Renal cortex interstitium (tissue), 11 donors: ENCODE measurements around the gene PSMD6. TPM values are rescaled to one million over a fixed set of nuclear protein-coding genes. Genes with fewer than 3 reads are reported as not detected.

Experiments used
- DNase-seq, 11 donors: peaks; one replicate each; pipeline ENCODE4 v3.0.0-alpha.2; 2013; ENCODE audit warnings: low read depth in 9 of 11, low spot score in 4 of 11; ENCODE audit errors: extremely low read depth in 1 of 11
- polyA plus RNA-seq, 3 donors: library from polyadenylated mRNA; unstranded; fragments of 120-200 nt; gene quantifications; one replicate each; pipeline ENCODE4 v1.2.1, GENCODE V29; 2013; ENCODE audit not compliant: insufficient read length in 3 of 3

Gene PSMD6
- polyA plus RNA-seq, 3 donors: 107 to 139 (median 111) TPM

DNA sequence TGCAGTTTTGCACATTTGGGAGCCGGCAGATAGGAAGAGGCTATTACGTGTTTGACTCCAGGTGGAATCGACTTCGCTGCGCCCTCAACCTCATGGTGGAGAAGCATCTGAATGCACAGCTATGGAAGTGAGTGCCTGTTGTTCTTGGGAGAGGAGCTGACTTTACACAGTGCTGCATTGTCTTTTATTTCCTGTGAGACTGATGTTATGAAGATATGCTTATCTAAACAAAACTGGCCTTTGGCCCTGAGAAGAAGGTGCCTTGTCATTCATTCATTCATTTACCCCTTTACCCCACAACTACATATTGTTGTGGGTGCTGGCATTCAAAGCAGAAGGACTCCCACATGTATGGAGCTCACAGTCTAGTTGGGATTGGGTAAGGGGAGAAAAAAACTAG, 32.6 kb downstream of the PSMD6 start:
- no peak for DNase-seq

DNA sequence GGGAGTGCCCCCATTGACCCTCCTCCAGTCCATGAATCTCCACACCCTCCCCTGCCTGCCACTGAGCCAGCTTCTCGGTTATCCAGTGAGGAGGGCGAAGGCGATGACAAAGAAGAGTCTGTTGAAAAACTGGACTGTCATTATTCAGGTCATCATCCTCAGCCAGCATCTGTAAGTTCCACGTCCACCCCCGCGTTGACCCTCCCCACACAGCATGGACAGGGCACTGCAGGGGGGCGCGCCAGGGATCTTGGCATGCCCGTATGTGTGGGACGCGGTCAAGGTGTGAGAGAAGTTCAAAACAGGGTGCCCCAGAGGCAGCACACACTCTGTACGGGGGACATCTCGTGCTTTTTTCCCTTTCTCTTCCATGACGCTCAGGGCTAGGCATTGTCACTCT, 33.1 kb downstream of the PSMD6 start:
- DNase-seq: no peak

- no peak for DNase-seq
Measured at GRCh38 chr3:63988943-63989342, 34.4 kb downstream of the PSMD6 start.

- no peak for DNase-seq
Measured at GRCh38 chr3:63986831-63987230, 36.5 kb downstream of the PSMD6 start.

- peak in 3 of 11 donors; percentile 22 to 71 (median 53) for DNase-seq
Measured at GRCh38 chr3:63986146-63986545, 37.1 kb downstream of the PSMD6 start.

- no peak for DNase-seq
Measured at GRCh38 chr3:63984391-63984790, 38.9 kb downstream of the PSMD6 start.

DNA sequence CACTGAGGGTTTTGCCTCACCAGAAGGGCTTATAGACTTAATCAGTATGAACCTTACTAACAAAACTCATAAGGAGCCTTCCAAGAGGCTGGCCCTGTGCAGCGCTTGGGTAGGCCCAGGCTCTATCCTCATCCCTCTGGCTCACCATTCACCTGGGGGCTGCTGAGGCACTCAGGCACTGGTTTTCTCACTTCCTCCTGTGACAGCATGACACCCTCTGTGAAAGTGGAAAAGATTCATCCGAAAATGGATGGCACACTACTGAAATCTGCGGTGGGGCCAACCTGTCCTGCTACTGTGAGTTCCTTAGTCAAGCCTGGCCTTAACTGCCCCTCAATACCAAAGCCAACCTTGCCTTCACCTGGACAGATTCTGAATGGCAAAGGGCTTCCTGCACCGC, 41.3 kb downstream of the PSMD6 start:
- DNase-seq: no peak

DNA sequence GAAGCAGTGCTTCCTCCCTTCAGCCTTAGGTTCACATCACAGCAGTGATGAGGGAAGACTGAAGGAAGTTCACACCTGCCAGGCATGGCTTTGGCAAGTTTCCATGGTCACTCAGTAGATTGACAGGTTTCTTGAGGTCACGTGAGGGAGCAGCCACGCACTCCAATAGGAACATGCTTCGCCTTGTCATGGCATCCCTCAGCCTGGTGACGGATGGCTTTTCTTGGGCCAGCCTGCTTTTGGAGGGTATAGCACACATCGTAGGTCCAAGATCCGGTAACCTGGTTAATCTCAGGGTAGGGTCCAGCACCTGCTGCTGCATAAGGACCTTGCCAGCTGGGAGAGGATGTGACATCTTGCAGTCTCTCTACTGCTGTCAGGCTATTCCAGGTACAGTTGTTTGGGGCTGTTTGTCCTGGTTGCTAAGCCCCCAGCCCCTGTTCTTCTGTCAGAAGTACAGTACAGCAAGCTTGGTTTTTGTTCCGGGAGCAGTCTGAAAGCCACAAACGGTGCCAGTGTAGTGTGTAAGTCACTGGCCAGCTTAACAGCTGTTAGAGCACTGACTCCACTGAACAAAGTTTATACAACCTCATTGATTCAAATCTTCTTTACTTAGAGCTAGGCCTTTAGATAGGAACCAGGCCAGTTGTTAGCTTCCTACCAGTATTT, 42.3 kb downstream of the PSMD6 start:
- no peak for DNase-seq

- DNase-seq: no peak
Measured at GRCh38 chr3:63980019-63980418, 43.3 kb downstream of the PSMD6 start.

GRCh38 chr3:63979093-63979885, 44.0 kb downstream of the PSMD6 start:
- DNase-seq: no peak

DNA sequence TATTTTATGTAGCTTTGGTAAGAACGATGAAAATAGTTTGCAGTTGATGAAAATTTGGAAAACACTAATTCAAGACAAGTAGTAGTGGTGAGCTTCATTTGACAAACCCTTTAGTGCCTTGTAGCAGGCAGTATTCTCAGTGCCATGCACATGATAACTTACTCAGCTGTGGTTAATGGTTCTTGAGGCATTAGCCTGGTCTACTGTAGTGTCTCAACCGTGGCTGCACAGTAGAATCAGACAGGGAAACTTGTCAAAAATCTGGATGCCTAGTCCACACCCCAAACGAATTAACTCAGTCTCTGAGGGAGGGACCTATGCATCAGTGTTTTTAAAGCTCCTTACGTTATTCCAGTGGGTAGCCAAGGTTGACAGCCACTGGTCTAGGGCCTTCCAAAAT, 45.4 kb downstream of the PSMD6 start:
- DNase-seq: no peak

- DNase-seq: no peak
Measured at GRCh38 chr3:63976872-63977200, 46.5 kb downstream of the PSMD6 start.

GRCh38 chr3:63976161-63976871, 47.0 kb downstream of the PSMD6 start:
- DNase-seq: no peak

DNA sequence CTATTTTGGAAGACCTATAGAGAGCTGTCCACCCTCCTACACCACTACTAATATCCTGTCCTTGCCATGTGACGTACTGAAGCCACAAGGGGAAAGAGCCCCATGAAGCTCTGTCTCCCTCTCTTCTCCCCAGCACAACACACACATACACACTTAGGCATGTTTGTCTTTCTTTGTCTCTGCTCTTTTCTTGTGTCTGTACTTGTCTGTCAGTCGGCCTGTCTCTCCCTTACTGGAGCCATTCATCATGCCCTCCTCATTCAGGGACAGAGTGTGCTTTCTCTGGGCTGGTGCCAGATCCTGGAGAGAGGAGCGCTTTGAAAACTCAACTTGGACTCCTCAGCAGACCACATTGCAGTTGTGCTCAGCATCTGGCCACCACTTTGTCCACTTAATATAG, 47.6 kb downstream of the PSMD6 start:
- DNase-seq: no peak

DNA sequence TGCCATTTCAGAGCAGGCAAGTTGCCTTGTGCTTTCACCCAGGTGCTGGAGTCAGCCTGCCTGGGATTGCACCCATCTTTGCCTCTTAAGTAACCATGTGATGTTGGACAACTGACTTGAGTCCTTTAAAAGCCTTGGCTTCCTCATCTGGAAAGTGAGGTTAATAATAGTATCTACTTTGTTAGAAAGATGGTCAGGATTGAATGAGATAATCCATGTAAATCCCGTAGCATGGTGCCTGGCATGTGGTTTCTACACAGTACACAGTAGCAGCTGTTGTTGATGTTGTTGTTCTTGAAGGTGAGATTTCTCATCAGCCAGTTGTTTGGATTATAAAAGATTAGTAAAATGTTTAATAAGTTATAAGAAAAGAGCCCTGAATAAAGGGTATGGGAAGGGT, 48.8 kb downstream of the PSMD6 start:
- DNase-seq: no peak

GRCh38 chr3:63973406-63973805, 49.9 kb downstream of the PSMD6 start:
- DNase-seq: no peak

- DNase-seq: no peak
Measured at GRCh38 chr3:63972987-63973386, 50.3 kb downstream of the PSMD6 start.

DNA sequence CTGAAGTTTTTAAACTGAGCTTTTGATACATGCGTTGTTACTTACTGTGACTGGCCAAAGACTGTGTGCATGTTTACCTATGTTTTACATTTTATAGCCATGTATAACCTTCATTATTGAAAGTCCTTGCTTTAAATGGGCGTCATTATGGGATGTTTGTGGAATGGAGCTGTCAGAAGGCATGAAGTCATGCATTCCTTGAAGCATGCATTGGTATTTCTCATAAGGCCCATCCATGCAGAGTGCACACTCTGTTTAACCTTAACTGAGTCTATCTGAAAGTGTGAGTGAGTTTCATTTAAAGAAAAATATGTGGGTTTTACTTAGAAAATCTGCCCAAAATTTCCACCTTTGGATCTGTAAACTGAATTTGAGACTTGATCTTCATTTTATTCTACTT, 51.1 kb downstream of the PSMD6 start:
- no peak for DNase-seq

DNA sequence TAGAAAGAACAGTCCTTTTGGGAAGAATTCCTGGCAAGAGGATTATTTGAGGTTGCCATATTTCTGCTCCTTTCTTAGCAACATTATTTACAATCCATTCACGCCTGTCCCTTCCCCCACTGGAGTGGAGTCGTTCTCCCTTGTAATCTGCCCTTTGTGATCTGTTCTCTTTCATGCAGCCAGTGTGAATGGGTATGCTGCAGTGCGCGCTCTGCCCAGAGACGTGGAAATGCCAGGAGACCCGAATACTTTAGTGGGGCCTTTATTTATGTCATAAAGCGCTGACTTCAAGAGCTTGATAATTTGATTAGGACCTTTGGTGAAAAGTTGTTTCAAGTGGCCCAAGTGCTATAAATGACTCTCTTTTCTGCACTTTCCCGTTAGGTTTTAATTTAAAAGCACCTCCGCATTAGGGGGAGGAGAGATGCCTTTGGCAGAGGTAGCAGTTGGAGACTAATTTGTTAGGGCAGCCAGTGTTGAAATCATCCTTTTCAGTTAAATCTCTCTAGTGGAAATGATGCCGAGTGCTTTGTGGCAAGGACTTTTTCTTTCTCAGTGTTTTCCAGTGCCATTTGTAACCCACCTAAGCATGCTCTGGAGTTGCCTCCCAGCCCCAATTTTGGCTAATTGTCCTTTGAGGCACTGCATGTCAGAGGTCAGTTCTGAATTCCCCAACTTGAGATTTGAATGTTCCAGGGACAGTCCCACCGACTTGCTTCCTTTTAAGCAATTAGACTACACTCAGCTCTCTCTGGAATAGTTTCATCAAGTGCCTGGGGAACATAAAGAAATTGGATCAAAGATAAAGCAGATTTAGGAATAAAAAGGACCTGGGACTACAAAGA, 52.4 kb downstream of the PSMD6 start:
- no peak for DNase-seq
